Cardiac fibroblast (primary cell): ENCODE measurements around the gene ESAM.

Experiments
- DNase-seq, 2 donors: peaks; one replicate each; pipeline versions ENCODE4 v3.0.0 to v3.0.0-alpha.2; 2010; ENCODE audit warnings: low read depth in 2 of 2
- H3K4me3 ChIP-seq, 2 donors: replicated peaks in 1 of 2; 1 replicate in 1 of 2; 2 replicates in 1 of 2; pipeline ENCODE4 v1.5.1; 2011; ENCODE audit warnings: low read depth in 2 of 2, low read length in 2 of 2, mild to moderate bottlenecking in 2 of 2, moderate library complexity in 1 of 2
- CTCF ChIP-seq: IDR thresholded peaks from one replicate; pipeline ENCODE4 v1.5.1; 2011; ENCODE audit warnings: low read depth, mild to moderate bottlenecking, low read length, inconsistent platforms

ESAM gene

GRCh38 chr11:124718801-124719200 is 43.3 kb downstream of the ESAM start:
- no peak overlapping the region for H3K4me3 ChIP-seq
- DNase-seq = no peak
- TF ChIP-seq CTCF = no peak

- TF ChIP-seq CTCF = no peak
- peak overlapping the region; percentile 42 to 48 for H3K4me3 ChIP-seq
- DNase-seq = peak; percentile 40 to 44
Observed at GRCh38 chr11:124717786-124718651, 44.1 kb downstream of the ESAM start.

GRCh38 chr11:124717421-124717785 is 44.7 kb downstream of the ESAM start:
- no peak for TF ChIP-seq CTCF
- peak overlapping the region; percentile 42 to 48 for H3K4me3 ChIP-seq
- peak; percentile 46 to 59 for DNase-seq

GRCh38 chr11:124716591-124716990 is 45.5 kb downstream of the ESAM start:
- DNase-seq = peak in 1 of 2 donors; percentile 41
- H3K4me3 ChIP-seq = no peak overlapping the region
- no peak for TF ChIP-seq CTCF

- no peak for DNase-seq
- no peak for TF ChIP-seq CTCF
- no peak overlapping the region for H3K4me3 ChIP-seq
Observed at GRCh38 chr11:124712392-124712791, 49.7 kb downstream of the ESAM start.

GRCh38 chr11:124707829-124708228 is 54.3 kb downstream of the ESAM start:
- DNase-seq = no peak
- H3K4me3 ChIP-seq = no peak overlapping the region
- no peak for TF ChIP-seq CTCF
